Right lobe of liver (tissue), 4 donors: ENCODE results near the gene SLN.

ENCODE experiments used
- CTCF ChIP-seq, 4 donors: fragments of 200-600 bp in 3 of 4; fragments of 450-650 bp in 1 of 4; IDR thresholded peaks; one replicate each; pipeline versions ENCODE4 v1.5.1 to v1.8.0; 2016 to 2022; ENCODE audit warnings: antibody characterized with exemption in 4 of 4, mild to moderate bottlenecking in 2 of 4
- POLR2A ChIP-seq: fragments of 450-650 bp; IDR thresholded peaks from one replicate; pipeline ENCODE4 v1.6.1; 2017; ENCODE audit warnings: antibody characterized with exemption, mild to moderate bottlenecking
- donor health status: DM: no; HTN: no; CAD: no.
- donor health status: DM: no; HTN: no; CAD: no.
- donor health status: DM: no; HTN: yes; CAD: no.

DNA sequence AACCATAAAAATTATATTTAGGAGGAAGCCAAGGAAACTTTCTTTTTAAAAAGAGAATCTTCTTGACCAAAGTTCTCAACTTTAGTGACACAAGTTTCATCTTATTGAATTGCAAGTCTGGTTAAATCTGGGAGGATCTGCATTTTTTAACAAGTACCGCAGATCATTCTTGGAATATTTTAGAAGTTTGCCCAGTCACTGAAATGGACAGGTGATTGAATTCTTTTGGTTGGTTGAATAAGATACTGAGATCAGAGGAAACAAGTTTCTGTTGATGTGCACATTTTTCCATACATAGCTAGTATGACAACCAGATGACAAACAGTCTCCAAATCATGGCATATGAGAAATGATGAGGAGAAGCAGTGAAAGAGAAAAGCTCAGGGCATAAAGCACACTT is 50.2 kb downstream of the SLN start:
- TF ChIP-seq CTCF (IDR thresholded peaks at IDR 0.05) (no peak), POLR2A (no peak)
